Adrenal gland (tissue), 5 donors: ENCODE data around the gene ZSCAN10.

Experiments
- CTCF ChIP-seq, 6 experiments: fragments of 450-650 bp in 4 of 6; fragments of 200-600 bp in 2 of 6; sonication (generic) in 1 of 6; IDR thresholded peaks; 1 replicate in 5 of 6; 2 replicates in 1 of 6; pipeline versions ENCODE4 v1.5.1 to v1.8.0; 2016 to 2021; ENCODE audit warnings: antibody characterized with exemption in 6 of 6, mild to moderate bottlenecking in 2 of 6, moderate library complexity in 1 of 6
- POLR2A ChIP-seq, 2 donors: fragments of 450-650 bp; IDR thresholded peaks; one replicate each; pipeline ENCODE4 v1.6.1; 2017; ENCODE audit warnings: antibody characterized with exemption in 2 of 2, mild to moderate bottlenecking in 2 of 2, moderate library complexity in 1 of 2
- donor health status: DM: no; HTN: no; CAD: no.

- no peak for TF ChIP-seq POLR2A (IDR thresholded peaks at IDR 0.05)
- no peak for TF ChIP-seq CTCF (IDR thresholded peaks at IDR 0.05)
Measured at GRCh38 chr16:3049921-3050481, 49.1 kb downstream of the ZSCAN10 start.
